Natural killer cell (primary cell): ENCODE measurements around the gene TSC1. TPM values are rescaled to one million over a fixed set of nuclear protein-coding genes. Genes with fewer than 3 reads are reported as not detected.

Experiments
- ATAC-seq, 3 donors: fragments of 150-1000 bp in 2 of 3; fragments of 200-7000 bp in 1 of 3; cut with Tn5 transposase; 1 replicate in 1 of 3; 2 replicates in 2 of 3; pipeline ENCODE4 v1.10.0; 2021; ENCODE audit warnings: mild to moderate bottlenecking in 2 of 3, moderate library complexity in 2 of 3
- DNase-seq, 2 donors: peaks; one replicate each; pipeline versions ENCODE4 v3.0.0 to v3.0.0-alpha.2; 2013 to 2021; ENCODE audit warnings: mixed read lengths in 1 of 2
- H3K27ac ChIP-seq: one replicate; pipeline ENCODE4 v1.5.1; 2013; ENCODE audit warnings: mild to moderate bottlenecking, low read length
- H3K27me3 ChIP-seq: one replicate; pipeline ENCODE4 v1.6.1; 2013; ENCODE audit warnings: low read length; ENCODE audit not compliant: control insufficient read depth, insufficient read depth
- H3K36me3 ChIP-seq: one replicate; pipeline ENCODE4 v1.6.1; 2013; ENCODE audit warnings: low read length; ENCODE audit not compliant: control insufficient read depth, insufficient read depth
- H3K4me1 ChIP-seq: one replicate; pipeline ENCODE4 v1.6.1; 2013; ENCODE audit warnings: low read length; ENCODE audit not compliant: control insufficient read depth, insufficient read depth
- H3K4me3 ChIP-seq: one replicate; pipeline ENCODE4 v1.5.1; 2013; ENCODE audit warnings: low read length
- H3K9me3 ChIP-seq: one replicate; pipeline ENCODE4 v1.6.1; 2013; ENCODE audit warnings: low read length; ENCODE audit not compliant: control insufficient read depth, insufficient read depth
- H3K27ac Mint-ChIP-seq, 2 donors: one replicate each; pipeline ENCODE4 v1.8.0; 2022; ENCODE audit warnings: mild to moderate bottlenecking in 2 of 2, mixed read lengths in 2 of 2, moderate library complexity in 1 of 2
- H3K27me3 Mint-ChIP-seq, 2 donors: one replicate each; pipeline ENCODE4 v1.8.0; 2022; ENCODE audit warnings: low read depth in 2 of 2, mixed read lengths in 2 of 2
- H3K36me3 Mint-ChIP-seq: one replicate; pipeline ENCODE4 v1.8.0; 2022; ENCODE audit warnings: mixed read lengths
- H3K4me1 Mint-ChIP-seq, 2 donors: one replicate each; pipeline ENCODE4 v1.8.0; 2022; ENCODE audit warnings: mixed read lengths in 2 of 2
- H3K4me3 Mint-ChIP-seq: one replicate; pipeline ENCODE4 v1.8.0; 2022; ENCODE audit warnings: mild to moderate bottlenecking, moderate library complexity, mixed read lengths
- H3K9me3 Mint-ChIP-seq, 2 donors: one replicate each; pipeline ENCODE4 v1.8.0; 2022; ENCODE audit warnings: mixed read lengths in 2 of 2
- CTCF ChIP-seq: fragments of 200-600 bp; IDR thresholded peaks from one replicate; pipeline ENCODE4 v1.8.0; 2022; ENCODE audit warnings: antibody characterized with exemption
- WGBS: methylation state at CpG from one replicate; pipeline ENCODE4 v1.1.7; 2013; ENCODE audit warnings: missing lambda C conversion rate; ENCODE audit not compliant: insufficient coverage; 5-methylcytosine and 5-hydroxymethylcytosine counted together
- intact Hi-C: fragments of 100-400 bp; cut with micrococcal nuclease; formaldehyde crosslinking; loops from one replicate; pipeline ENCODE4 v1.14.2; 2022
- total RNA-seq, 4 donors: library from RNA; stranded (reverse); fragments of 120-200 nt in 1 of 4; gene quantifications; one replicate each; pipeline versions ENCODE4 v1.2.3 to v1.2.4, GENCODE V29; 2013 to 2022

Gene TSC1
- total RNA-seq, 3 donors from 2014 or later (not counting 1 experiment from before 2014, with no cell fraction given): 58.0 to 73.5 (median 63.3) TPM

- Histone ChIP-seq H3K4me1 (peaks cover 7% of the 10 kb centered on the region), H3K27ac (no peak overlapping the region), H3K27me3 (no peaks in the 10 kb centered on the region), H3K36me3 (no peaks in the 10 kb centered on the region), H3K9me3 (no peaks in the 10 kb centered on the region), H3K4me3 (no peak overlapping the region)
- H3K27ac Mint-ChIP-seq: no peak overlapping the region
- no peaks in the 10 kb centered on the region for H3K36me3 Mint-ChIP-seq
- ATAC-seq (no peak), DNase-seq (no peak)
- peaks cover 7 to 10% of the 10 kb centered on the region in 2 donors for H3K4me1 Mint-ChIP-seq
- H3K27me3 Mint-ChIP-seq: no peaks in the 10 kb centered on the region
- 95% methylated on average over 4 of the region's 4 CpGs for WGBS
- TF ChIP-seq CTCF: no peak
- intact Hi-C loops: no loop called here
- H3K9me3 Mint-ChIP-seq: no peaks in the 10 kb centered on the region
- H3K4me3 Mint-ChIP-seq: no peak overlapping the region
Measured at GRCh38 chr9:132949709-132950108, 5.3 kb upstream of the TSC1 start.

- whole genome bisulfite sequencing: 90% methylated on average over 18 of the region's 18 CpGs
- intact Hi-C loops: no loop called here
- TF ChIP-seq CTCF: no peak
Measured at GRCh38 chr9:132948482-132949050, 4.2 kb upstream of the TSC1 start.

GRCh38 chr9:132947756-132948155 lies 3.3 kb upstream of the TSC1 start:
- intact Hi-C loops: no loop called here
- WGBS: 94% methylated on average over 8 of the region's 8 CpGs
- Histone ChIP-seq H3K9me3 (no peaks in the 10 kb centered on the region), H3K36me3 (no peaks in the 10 kb centered on the region), H3K4me1 (peaks cover 16% of the 10 kb centered on the region), H3K27ac (no peak overlapping the region), H3K27me3 (no peaks in the 10 kb centered on the region), H3K4me3 (no peak overlapping the region)
- no peak for TF ChIP-seq CTCF
- H3K36me3 Mint-ChIP-seq: no peaks in the 10 kb centered on the region
- H3K4me3 Mint-ChIP-seq: no peak overlapping the region
- no peak for DNase-seq
- H3K4me1 Mint-ChIP-seq: peaks cover 22 to 27% of the 10 kb centered on the region in 2 donors
- H3K27me3 Mint-ChIP-seq: no peaks in the 10 kb centered on the region
- H3K27ac Mint-ChIP-seq: no peak overlapping the region
- no peaks in the 10 kb centered on the region for H3K9me3 Mint-ChIP-seq
- no peak for ATAC-seq

More at GRCh38 chr9:132948482-132949050, 4.2 kb upstream of the TSC1 start:
- no peaks in the 10 kb centered on the region for H3K27me3 ChIP-seq
- no peaks in the 10 kb centered on the region for H3K9me3 ChIP-seq
- no peak overlapping the region for H3K4me3 ChIP-seq
- H3K36me3 ChIP-seq: no peaks in the 10 kb centered on the region
- H3K27me3 Mint-ChIP-seq: no peaks in the 10 kb centered on the region
- ATAC-seq (no peak), DNase-seq (no peak)
- no peaks in the 10 kb centered on the region for H3K9me3 Mint-ChIP-seq
- H3K27ac Mint-ChIP-seq: no peak overlapping the region
- H3K4me3 Mint-ChIP-seq: no peak overlapping the region
- no peaks in the 10 kb centered on the region for H3K36me3 Mint-ChIP-seq
- H3K4me1 ChIP-seq: peaks cover 14% of the 10 kb centered on the region
- no peak overlapping the region for H3K27ac ChIP-seq
- peaks cover 17 to 21% of the 10 kb centered on the region in 2 donors for H3K4me1 Mint-ChIP-seq
